ENCODE measurements around the gene ASB1.

The ASB1 gene

DNA sequence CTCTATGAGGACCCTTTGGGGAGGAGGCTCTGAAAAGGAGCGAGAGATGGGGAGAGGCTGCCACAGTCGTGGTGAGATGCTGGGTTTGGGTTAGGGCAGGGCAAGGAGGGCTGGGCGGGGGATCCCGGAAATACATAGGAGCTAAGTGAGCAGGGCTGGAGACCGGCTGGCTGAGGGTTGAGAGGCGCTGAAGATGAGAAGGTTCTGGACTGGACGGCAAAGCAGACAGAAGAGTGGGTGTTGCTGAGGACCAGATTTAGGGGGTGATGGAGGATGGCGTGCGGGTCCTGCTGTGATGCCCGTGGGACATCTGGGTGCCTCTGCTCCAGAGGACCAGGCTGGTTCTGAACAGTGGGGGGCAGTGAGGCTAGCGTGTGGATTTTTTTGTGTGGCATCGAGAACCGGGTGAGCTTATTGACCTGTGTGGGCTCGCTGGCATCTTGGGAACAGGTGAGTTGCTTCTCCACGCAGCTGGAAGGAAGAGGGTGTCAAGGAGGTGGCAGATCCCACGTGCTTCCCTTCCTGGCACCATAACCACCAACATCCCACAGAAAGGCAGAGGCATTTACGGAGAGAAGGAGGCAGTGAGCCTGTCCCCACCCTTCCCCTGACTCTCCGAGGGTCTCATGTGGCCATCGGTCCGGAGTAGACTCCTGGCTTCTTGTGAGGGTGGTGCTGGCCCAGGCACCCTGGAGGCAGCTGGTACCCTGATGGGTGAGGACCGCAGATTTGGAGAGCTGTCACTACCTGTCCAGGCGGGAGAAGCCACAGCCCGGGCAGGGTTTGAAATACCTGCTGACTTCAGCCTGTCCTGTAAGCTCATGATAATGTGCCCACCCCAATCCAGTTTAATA lies 70.3 kb downstream of the ASB1 start:
- no peak for TF ChIP-seq SIN3A (IDR thresholded peaks at IDR 0.05; ENCODE audit: borderline replicate concordance, insufficient read depth, low read length)
- TF ChIP-seq TAF1 (IDR thresholded peaks at IDR 0.05; ENCODE audit: borderline replicate concordance, insufficient read depth, low read length), result no peak

DNA sequence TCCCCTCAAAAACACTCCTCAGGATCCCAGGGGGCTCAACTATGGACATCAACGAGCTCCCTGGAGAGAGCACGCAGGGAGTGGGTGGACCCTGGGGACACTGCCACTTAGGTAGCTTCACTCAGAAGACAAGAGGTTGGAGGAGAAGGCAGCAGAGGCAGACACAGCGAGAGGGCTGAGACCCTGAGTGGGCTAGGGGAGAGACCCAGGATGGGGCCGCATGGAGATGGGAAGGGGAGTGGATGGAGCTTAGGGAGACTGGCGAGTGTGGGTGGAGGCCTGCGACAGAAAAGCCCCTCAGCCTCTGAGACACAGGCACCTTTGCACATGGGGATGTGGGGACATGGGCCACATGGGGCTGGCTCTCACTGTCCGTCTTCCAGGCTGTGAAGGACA lies 70.9 kb downstream of the ASB1 start:
- TF ChIP-seq SIN3A (IDR thresholded peaks at IDR 0.05; ENCODE audit: borderline replicate concordance, insufficient read depth, low read length), result no peak
- no peak for TF ChIP-seq POLR2AphosphoS5 (IDR thresholded peaks at IDR 0.05; ENCODE audit: low read depth, low read length)
- TF ChIP-seq FOXP2 (optimal IDR thresholded peaks at IDR 0.05; ENCODE audit: borderline replicate concordance, extremely low read depth, extremely low read length, insufficient read depth), result no peak
- TF ChIP-seq REST (IDR thresholded peaks at IDR 0.05; ENCODE audit: insufficient read depth in 1 of 2, low read depth in 2 of 2, low read length in 2 of 2), result no peak
- no peak for TF ChIP-seq TAF1 (IDR thresholded peaks at IDR 0.05; ENCODE audit: borderline replicate concordance, insufficient read depth, low read length)

GRCh38 chr2:238498188-238498587 lies 71.5 kb downstream of the ASB1 start:
- no peak for TF ChIP-seq REST (IDR thresholded peaks at IDR 0.05; ENCODE audit: insufficient read depth in 1 of 2, low read depth in 2 of 2, low read length in 2 of 2)
- TF ChIP-seq TAF1 (IDR thresholded peaks at IDR 0.05; ENCODE audit: borderline replicate concordance, insufficient read depth, low read length), result no peak
- no peak for TF ChIP-seq FOXP2 (optimal IDR thresholded peaks at IDR 0.05; ENCODE audit: borderline replicate concordance, extremely low read depth, extremely low read length, insufficient read depth)
- no peak for TF ChIP-seq SIN3A (IDR thresholded peaks at IDR 0.05; ENCODE audit: borderline replicate concordance, insufficient read depth, low read length)
- TF ChIP-seq POLR2AphosphoS5 (IDR thresholded peaks at IDR 0.05; ENCODE audit: low read depth, low read length), result no peak

GRCh38 chr2:238498691-238499295 lies 72.1 kb downstream of the ASB1 start:
- TF ChIP-seq REST (IDR thresholded peaks at IDR 0.05; ENCODE audit: insufficient read depth in 1 of 2, low read depth in 2 of 2, low read length in 2 of 2) (no peak), FOXP2 (optimal IDR thresholded peaks at IDR 0.05; ENCODE audit: borderline replicate concordance, extremely low read depth, extremely low read length, insufficient read depth) (no peak), SIN3A (IDR thresholded peaks at IDR 0.05; ENCODE audit: borderline replicate concordance, insufficient read depth, low read length) (no peak), POLR2AphosphoS5 (IDR thresholded peaks at IDR 0.05; ENCODE audit: low read depth, low read length) (no peak), TAF1 (IDR thresholded peaks at IDR 0.05; ENCODE audit: borderline replicate concordance, insufficient read depth, low read length) (no peak)

- TF ChIP-seq SIN3A (IDR thresholded peaks at IDR 0.05; ENCODE audit: borderline replicate concordance, insufficient read depth, low read length) (no peak), FOXP2 (optimal IDR thresholded peaks at IDR 0.05; ENCODE audit: borderline replicate concordance, extremely low read depth, extremely low read length, insufficient read depth) (no peak), POLR2AphosphoS5 (IDR thresholded peaks at IDR 0.05; ENCODE audit: low read depth, low read length) (no peak), TAF1 (IDR thresholded peaks at IDR 0.05; ENCODE audit: borderline replicate concordance, insufficient read depth, low read length) (no peak), REST (IDR thresholded peaks at IDR 0.05; ENCODE audit: insufficient read depth in 1 of 2, low read depth in 2 of 2, low read length in 2 of 2) (no peak)
These were observed 73.2 kb downstream of the ASB1 start for GRCh38 chr2:238499731-238500580.
